DMS114 treated with DMSO at 0.1 percent for 48 hours (cell line): ENCODE results near the gene NELL2.

Source experiments
- DNase-seq: peaks from one replicate; lab custom pipeline; 2025; ENCODE audit not compliant: unreplicated experiment; lab: John Stamatoyannopoulos, UW

NELL2 gene

GRCh38 chr12:44546060-44546459, 330.1 kb downstream of the NELL2 start:
- no peak for DNase-seq

GRCh38 chr12:44544018-44544417, 332.1 kb downstream of the NELL2 start:
- no peak for DNase-seq

GRCh38 chr12:44542716-44543115, 333.4 kb downstream of the NELL2 start:
- DNase-seq: no peak

- DNase-seq: no peak
These were observed 338.8 kb downstream of the NELL2 start for GRCh38 chr12:44537354-44537753.

- no peak for DNase-seq
These were observed 343.2 kb downstream of the NELL2 start for GRCh38 chr12:44532940-44533339.

GRCh38 chr12:44531320-44531971, 344.7 kb downstream of the NELL2 start:
- no peak for DNase-seq

GRCh38 chr12:44526655-44527182, 349.4 kb downstream of the NELL2 start:
- no peak for DNase-seq

- DNase-seq: no peak
These were observed 350.1 kb downstream of the NELL2 start for GRCh38 chr12:44525806-44526654.

GRCh38 chr12:44523828-44524227, 352.3 kb downstream of the NELL2 start:
- no peak for DNase-seq

GRCh38 chr12:44521702-44522101, 354.4 kb downstream of the NELL2 start:
- no peak for DNase-seq

- no peak for DNase-seq
These were observed 356.2 kb downstream of the NELL2 start for GRCh38 chr12:44519931-44520330.

- DNase-seq: no peak
These were observed 364.8 kb downstream of the NELL2 start for GRCh38 chr12:44511289-44511688.

- no peak for DNase-seq
These were observed 365.6 kb downstream of the NELL2 start for GRCh38 chr12:44510510-44510909.

- no peak for DNase-seq
These were observed 366.0 kb downstream of the NELL2 start for GRCh38 chr12:44510076-44510475.

- no peak for DNase-seq
These were observed 366.6 kb downstream of the NELL2 start for GRCh38 chr12:44509471-44509870.

- no peak for DNase-seq
These were observed 368.7 kb downstream of the NELL2 start for GRCh38 chr12:44507461-44507860.

GRCh38 chr12:44504799-44505198, 371.3 kb downstream of the NELL2 start:
- DNase-seq: no peak

- no peak for DNase-seq
These were observed 372.8 kb downstream of the NELL2 start for GRCh38 chr12:44503329-44503728.

GRCh38 chr12:44502681-44503080, 373.4 kb downstream of the NELL2 start:
- DNase-seq: no peak

GRCh38 chr12:44500423-44500822, 375.7 kb downstream of the NELL2 start:
- no peak for DNase-seq

- no peak for DNase-seq
These were observed 379.1 kb downstream of the NELL2 start for GRCh38 chr12:44497044-44497443.

- DNase-seq: no peak
These were observed 385.9 kb downstream of the NELL2 start for GRCh38 chr12:44490181-44490580.
